Stimulated activated CD4-positive, alpha-beta T cell treated with anti-CD3 and anti-CD28 coated beads, Interleukin-4, amount 100 ng/mL, for 1 hour (primary cell): ENCODE results near the gene PKP2.

Source experiments
- DNase-seq: peaks from one replicate; pipeline ENCODE4 v3.0.0-alpha.2; 2020

The PKP2 gene

DNA sequence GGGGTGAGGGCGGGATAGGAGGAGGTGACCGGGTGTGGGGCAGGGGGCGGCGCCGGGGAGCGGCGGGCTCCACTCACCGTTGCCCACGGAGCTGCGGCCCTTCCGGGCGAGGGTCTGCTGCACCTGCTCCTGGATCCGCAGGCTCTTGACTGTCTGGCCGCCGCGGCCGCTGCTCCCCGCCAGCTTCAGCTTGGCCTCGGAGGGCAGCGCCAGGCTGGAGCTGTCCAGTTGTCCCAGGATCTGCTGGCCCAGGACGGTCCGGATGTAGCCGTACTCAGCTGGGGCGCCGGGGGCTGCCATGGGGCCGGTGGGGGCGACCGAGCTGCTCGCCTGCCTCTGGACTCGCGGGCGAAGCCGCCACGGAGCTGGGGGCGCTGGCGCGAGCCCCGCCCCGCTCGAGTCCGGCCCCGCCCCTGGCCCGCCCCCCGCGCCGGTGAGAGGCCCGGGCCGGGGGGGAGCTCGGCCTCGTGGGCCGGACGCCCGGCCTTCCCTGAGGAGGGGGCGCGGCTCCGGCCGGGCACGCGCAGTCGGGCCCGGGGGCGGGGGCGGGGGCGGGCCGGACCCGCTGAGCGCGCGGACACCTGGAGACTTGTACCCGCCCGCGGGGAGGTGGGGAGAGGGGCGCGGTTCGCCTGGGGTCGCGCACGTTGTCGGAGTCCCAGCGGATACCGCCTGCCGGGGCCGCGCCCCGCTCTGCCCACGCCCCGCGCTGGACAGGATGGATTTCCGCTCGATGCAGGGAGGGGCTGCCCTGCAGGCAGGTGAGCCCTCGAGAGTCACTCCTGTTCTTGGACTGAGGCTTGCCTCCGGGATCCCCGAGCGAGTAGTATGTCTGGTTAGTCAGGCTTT, at the start of gene PKP2:
Gene PKP2, minus strand, starts transcription at position 346 of the 849 bp plus-strand sequence. Its CDS starts 46 bp downstream, at position 300.
- peak; percentile 6 for DNase-seq

DNA sequence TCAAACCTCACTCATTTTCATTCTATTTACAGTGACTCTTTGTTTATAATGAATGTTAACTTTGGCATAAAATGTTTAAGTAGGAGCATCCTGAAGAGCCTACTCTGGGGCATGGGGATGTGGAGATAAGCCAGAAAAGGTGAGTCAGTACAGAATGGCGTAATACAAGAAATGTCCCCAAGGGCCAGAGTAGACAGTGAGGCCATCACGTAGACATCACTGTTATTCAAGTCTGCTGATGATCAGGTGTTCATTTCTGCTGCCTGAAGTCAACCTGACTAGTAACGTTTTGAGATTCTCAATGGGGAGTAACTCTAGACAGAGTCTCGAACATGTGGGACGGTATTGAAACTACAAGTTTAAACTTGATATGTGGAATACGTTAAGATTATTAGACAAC, 47.6 kb upstream of the PKP2 start:
- DNase-seq = no peak

DNA sequence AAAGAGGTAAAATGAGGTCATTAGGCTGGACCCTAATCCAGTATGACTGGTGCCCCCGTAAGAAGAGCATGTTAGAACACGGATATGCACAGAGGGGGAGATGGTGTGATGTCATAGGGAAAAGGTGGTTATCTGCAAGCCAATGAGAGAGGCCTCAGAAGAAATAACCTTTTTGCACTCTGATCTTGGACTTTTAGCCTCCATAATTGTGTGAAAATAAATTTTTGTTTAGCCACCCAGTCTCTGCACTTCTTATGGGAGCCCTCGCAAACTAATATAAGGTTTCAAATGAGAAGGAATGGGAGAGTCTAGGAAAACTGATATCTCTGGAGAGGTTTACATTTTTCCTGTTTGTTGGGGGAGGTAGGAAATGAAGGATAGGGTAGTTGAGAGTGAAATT, 43.2 kb upstream of the PKP2 start:
- DNase-seq = no peak

DNA sequence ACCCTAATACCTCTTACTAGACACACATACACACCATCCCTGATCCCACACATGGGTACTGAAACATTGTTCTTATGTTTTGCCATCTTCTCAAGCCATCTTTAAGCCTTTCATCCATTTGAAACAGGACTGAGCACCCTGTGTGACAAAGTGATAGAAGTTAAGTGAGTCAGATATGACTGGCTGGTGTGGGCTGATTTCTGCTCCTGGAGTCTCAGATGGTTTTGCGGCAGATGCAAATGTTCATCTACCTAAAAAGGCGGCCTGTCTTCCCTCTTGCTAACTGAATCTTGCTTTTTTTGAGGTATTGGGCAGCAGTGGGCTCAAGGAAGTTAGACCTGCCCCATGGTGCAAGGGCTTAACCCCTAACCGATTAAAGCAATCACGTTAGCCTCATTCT, 30.4 kb upstream of the PKP2 start:
- DNase-seq = no peak

DNA sequence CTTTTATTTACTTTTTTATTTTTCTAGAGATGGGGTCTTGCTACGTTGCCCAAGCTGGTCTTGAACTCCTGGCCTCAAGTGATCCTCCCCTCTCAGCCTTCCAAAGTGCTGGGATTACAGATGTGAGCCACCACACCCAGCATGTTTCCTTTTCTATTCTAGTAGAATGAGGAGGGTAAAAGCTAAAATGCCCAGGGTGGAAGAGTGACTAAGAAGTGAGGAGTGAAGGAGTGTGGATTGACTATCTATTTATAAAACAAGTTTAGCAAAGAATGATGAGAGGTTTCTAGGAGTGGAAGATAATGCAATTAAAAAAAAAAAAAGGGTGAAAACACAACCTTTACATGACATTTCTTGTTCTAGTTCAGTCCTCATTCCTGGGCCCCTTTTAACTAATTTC, 29.8 kb upstream of the PKP2 start:
- DNase-seq = no peak

DNA sequence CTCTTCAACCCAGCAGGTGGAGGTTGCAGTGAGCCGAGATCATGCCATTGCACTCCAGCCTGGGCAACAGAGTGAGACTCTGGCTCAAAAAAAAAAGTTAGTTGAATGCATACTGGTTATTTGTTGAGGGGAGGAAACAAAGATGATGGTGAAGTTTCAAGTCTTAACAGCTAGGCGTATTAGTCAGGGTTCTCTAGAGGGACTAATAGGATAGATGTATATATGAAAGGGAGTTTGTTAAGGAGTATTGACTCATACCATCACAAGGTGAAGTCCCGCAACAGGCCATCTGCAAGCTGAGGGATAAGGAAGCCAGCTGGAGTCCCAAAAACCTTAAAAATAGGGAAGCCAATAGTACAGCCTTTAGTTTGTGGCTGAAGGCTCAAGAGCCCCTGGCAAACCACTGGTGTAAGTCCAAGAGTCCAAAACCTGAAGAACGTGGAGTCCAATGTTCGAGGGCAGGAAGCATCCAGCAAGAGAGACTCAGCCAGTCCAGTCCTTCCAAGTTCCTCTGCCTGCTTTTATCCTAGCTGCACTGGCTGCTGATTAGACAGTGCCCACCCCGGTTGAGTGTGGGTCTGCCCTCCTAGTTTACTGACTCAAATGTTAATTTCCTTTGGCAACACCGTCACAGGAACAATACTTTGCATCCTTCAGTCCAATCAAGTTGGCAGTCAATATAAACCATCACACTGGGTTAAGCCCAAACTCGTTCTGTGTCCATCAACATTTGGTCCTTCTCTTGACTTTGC, 26.1 kb upstream of the PKP2 start:
- DNase-seq = no peak

DNA sequence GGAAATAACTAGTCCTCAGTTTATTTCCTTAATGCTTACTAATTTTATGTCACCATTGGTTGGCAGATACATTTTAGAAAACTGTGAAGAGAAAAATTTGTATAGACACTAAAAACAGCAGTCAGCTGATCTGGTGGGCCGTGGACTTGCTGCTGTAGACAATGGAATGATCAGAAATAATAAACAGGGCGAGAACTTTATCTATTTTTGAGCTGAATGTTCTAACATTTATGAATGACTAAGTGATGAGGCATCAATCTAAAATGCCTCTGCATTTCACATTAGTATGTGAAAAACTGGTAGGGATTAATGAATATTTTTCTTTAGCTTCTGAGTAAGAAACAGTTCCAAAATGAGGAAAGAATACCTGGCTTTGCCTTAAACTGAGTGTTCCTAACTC, 24.8 kb upstream of the PKP2 start:
- DNase-seq = no peak

DNA sequence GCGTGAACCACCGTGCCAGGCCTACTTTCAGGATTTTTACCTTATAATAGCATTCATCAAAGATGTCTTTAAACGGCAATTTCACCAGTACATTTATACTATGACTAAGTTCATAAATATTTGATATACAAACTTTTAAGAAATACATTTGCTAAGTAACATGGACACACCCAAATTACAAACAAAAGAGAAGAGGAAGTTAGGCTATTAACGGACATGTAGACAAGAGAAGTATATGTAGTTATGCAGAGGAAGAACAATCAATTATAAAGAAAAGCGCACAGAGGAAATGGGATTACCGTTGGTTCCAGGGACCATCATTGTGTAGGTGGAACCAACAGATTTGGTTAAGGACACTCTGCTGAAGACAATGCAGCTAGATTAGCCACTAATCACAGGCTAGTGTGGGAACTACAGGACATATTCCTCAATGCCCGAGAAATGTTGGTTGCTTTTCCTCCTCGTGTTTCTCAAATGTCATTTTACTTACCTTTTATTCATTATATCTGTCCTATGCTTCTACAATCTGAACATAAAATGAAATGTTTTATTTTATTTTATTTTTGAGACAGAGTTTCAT, 24.0 kb upstream of the PKP2 start:
- DNase-seq = no peak

DNA sequence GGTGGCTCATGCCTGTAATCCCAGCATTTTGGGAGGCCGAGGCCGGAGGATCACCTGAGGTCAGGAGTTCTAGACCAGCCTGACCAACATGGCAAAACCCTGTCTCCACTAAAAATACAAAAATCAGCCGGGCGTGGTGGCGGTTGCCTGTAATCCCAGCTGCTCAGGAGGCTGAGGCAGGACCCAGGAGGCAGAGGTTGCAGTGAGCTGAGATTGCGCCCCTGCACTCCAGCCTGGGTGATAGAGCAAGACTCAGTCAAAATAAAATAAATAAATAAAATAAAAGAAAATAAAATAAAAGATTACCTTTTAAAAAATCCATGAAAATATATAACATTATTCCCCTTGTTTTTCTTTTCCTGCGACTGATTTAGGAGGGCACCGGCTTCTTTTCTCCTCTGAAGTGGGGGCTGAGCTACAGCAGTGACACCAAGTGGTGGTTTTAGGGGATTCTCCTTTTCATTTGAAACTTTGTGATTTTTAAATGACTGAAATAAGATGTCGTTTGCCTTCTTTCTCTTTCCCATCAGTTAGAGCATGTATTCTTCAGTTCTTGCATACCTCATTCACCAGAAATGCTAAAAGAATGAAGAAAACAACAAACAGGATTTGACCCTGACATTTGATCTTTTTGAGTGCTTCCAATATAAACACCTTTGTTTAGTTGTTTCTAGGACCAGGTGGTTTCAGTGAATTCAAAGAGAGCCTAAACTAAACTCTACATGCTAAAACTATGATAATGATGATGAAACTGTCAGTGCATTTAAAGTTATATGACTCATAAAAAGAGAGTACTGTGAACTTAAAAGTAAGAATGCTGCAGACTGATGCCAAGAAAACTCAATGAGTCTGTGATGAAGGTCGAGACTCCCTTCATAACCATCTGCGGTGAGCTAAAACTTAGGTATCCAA, 22.6 kb upstream of the PKP2 start:
- no peak for DNase-seq

DNA sequence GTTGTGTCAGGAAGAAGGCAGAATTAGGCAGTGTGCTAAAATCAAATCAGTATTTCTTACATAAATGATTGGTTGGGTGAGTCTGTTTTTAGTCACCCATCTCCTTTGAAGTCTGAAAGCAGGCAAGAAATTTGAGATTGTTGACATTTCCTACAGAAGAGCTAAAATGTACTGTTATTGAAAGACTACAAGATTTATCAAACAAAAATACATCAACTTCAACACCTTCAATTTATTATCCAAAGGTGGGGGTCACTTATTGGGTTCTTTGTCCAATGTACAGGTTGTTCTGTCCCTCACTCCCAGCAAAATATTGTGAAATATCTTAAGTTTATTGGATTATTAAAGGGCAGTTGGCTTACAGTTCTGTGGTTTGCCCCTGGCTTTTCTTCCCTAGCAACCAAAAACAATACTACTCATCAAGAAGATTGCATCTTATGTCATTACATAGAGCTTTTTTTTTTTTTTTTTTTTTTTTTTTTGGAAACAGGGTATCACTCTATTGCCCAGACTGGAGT, 20.6 kb upstream of the PKP2 start:
- no peak for DNase-seq

DNA sequence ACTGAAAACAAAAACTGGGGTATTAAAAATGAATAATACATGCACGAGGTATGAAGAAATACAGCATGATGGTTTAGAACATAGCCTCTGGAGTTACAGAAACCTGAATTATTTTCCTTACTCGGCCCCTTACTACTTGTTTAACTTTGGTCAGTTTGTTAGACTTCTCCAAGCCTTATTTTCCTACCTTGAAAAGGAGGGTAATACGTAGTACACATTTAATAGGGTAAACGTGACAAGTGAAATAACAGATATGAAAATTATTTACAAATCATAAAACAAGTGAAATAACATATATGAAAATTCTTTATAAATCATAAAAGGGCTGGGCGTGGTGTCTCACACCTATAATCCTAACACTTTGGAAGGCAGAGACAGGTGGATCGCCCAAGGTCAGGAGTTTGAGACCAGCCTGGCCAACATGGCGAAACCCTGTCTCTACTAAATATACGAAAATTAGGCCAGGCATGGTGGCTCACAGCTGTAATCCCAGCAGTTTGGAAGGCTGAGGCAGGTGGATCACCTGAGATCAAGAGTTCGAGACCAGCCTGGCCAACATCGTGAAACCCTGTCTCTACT, 11.4 kb upstream of the PKP2 start:
- no peak for DNase-seq

DNA sequence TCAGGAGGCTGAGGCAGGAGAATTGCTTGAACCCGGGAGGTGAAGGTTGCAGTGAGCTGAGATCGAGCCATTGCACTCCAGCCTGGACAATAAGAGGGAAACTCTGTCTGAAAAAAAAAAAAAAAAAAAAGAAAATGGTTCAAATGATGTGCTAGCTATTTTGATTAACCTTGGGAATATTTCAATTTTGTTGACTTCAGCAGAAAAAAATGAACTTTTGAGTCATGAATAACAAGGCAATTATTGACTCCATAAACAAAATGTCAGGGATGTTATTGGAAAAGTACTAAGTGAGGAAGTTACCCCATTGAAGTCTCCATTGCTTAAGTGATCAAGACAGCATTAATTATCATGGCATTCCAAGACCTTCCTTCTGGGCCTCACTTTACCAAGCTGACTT, 10.6 kb upstream of the PKP2 start:
- no peak for DNase-seq

DNA sequence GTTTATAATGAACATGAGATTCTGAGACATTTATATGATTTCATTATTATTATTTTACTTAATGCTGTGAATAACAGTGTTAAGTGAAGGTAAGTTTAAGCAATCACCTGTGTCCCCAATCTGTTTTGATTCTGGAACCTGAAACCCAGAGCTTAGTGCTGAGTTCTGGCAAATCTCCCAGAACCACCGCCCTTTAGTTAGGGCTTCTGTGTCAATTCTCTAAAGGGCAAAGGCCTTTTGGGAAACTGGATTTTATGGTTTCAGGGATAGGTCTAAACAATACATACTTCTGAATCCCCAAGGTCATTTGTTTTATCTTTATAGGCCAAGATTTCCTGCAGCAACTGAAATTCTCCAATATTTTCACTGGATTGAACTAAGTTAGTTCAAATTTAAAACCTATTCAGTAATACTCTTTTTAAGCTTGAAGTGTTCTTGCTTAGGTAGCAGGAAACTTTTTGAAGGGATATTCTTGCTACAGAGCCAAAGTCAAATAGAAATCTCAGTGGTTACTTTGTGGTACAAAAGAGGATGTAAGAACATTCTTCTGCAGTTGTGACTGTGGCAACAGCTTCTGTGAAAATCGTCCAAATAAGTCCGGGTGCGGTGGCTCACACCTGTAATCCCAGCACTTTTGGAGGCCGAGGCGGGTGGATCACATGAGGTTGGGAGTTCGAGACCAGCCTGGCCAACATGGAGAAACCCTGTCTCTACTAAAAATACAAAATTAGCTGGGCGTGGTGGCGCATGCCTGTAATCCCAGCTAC, 10.0 kb upstream of the PKP2 start:
- no peak for DNase-seq

DNA sequence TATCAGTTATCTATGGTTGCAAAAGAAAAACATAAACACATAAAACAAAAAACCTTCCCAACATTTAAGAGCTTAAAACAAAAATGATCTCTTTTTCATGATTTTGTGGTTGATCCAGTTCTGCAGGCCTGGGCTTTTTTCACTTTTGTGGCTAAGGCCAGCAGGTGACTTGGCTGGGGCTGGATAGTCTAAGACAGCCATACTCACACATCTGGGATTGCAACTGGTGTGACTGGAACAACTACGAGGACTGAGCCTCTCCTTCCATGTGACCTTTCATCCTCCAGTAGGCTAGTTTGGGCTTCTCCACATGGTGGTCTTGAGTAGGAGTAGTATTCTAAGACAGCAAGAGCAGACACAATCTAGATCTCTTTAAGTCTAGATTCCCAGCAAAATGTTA, 7.2 kb upstream of the PKP2 start:
- no peak for DNase-seq

DNA sequence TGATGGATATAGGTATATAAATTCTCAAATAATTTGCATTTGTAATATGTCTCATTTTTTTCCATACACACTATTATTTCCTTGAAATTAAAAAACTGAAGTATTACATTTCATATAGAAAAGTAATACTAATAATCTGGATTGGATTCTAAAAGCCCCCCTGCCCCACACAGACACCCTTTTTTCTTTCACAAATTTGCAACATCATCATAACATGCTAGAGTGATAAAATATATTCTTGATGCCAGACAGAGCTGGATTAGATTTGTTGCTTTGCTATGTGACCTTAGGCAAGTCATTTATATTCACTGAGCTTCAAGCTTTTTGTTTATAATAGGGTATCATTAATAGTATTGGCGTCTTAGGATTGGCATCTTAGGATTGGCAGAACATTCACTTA, 6.7 kb upstream of the PKP2 start:
- DNase-seq = no peak

DNA sequence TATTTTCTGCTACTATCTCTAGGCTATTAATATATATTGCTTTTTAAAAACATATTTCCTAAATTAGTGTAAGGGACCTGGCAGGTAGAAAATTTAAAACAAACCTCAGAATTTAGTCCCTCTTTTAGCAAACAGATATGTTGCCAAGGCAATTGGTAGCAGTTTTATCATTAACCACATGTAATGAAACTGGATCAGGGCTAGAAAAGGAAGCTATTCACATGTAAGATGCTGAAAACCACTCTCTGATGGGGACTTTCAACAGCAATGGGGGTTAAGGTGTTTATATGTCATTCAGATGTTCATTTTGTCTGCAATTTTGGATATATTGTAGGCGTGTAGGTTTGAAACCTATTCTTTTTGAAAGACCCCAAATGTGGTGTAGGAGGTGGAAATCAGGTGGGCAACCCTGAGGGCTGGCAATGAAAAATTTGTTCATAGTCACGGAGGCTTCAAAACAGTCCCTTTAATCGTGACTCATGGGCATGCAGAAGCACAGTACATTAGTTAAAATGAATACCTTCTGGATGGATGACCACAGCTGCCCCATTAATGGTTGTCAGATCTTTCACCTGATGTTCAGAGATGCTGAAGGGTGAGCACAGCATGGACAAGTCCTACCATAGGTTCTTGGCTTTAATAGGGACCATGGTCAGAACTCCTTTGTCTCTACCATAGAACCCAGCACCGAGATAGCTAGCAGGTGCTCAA, 5.9 kb upstream of the PKP2 start:
- no peak for DNase-seq

DNA sequence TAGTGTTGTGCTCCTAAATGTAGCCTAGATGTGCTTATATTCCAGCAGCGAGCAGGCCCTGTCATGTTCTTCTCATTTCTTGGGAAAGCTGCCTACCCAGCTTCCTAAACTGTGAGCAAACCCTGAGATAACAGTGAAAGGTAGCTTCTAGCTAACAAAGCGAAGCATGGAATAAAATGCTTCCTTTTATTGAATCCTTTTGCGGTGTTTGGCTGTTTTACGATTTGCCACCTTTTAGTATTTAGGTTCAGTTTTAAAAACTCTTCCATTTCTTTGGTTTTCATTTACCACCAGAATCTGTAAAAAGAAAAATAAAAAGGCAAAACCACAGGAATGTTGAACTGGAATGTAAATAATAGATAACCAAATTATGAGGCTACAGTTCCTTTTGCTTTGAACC, 5.0 kb upstream of the PKP2 start:
- no peak for DNase-seq

DNA sequence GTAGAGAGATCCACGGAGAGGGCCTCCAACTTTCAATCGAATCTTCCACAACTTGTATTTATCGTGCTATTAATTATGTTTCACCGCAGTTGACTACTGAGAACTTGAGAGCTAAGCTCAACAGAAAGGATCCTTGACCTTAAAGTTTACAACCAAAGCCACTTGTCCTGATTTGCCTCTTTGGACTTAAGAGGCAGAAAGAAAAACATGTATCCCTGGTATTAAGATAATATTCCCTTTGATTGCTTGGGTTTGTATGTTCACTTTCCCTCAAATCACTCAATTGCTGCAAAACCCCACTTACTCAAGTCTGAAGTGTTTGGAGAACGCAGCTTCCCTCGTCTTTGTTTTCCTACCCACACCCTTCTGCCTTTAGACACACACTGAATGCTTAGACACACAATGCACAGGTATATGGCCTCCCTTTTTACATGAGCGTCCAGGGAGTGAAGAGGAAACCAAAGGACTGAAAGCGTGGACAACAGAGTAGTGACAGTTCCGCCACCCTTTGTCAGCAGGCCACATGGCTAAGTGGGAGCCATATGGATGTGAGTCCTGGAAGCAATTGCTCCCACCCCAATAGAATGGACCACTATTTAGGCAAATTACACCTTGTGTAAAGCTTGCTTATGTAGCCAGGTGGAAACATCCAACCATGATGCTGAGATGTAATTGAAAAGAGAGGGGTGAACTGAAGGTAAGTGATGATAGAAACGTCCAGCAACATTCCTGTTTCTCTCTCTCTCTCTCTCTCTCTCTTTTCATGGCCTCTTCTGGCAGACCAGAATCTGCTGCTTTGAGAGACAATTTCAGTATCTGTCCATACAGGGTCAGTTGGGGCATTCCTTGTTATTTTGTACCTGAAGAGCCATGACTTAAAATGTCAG, 1.4 kb upstream of the PKP2 start:
- DNase-seq = no peak

DNA sequence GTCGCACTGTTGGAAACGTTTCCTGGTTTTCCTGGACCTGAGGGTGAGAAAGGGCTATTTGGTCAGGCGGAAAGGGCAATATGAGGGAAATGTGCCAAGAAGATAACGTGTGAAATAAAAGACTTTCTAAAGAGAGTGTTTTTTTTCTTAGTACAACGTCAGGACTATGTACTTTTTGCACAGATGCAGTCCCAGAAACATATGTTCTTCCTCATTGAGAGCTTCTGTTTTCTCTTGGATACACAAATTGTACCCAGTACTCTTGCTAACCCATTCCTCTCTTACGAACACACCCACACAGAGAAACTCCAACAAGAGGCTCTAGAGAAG, 669 bp upstream of the PKP2 start:
- DNase-seq = no peak
